RKO (cell line): ENCODE measurements around the gene DDX1.
"Not testable (repeated sequence)": the region's sequence is repeated elsewhere in the genome, so short reads cannot be mapped to it uniquely, and the experiment has no call there.

Source experiments
- DNase-seq: peaks from one replicate; pipeline ENCODE4 v3.0.0-alpha.2; 2016; ENCODE audit warnings: low spot score

DDX1 gene

DNA sequence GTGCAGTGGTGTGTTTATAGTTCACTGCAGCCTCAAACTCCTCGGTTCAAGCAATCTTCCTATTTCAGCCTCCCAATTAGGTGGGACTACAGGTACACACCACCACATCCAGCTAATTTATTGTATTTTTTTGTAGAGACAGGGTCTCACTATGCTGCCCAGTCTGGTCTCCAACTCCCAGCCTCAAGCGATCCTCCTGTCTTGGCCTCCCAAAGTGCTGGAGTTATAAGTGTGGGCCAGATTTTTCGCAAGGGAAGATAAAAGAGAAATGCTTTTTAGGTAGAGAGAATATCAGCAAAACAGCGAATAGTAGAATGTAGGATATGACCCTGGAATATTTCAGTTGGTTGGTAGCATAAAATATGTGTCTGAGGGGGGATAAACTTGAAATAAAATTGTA lies 4.3 kb downstream of the DDX1 start:
- DNase-seq: no peak

- no peak for DNase-seq
These were observed 4.7 kb downstream of the DDX1 start for GRCh38 chr2:15596350-15596749.

GRCh38 chr2:15596968-15597367 lies 5.3 kb downstream of the DDX1 start:
- no peak for DNase-seq

DNA sequence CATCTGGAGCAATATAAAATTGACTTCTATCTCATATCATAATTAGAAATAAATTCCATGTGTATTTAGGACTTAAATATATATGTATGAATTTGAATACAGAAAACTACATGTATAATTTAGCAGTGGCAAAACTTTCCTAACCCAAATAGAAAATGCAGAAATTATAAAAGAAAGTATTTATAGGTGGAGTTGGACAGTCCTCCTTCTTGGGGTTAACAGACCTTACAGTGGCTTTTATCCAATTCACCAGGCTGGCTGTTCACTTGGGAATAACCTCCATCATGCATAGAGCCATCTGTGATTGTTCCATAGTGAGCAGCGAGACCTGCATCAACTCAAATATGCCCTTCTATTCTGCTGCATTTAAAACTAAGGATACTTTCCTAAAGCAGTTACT lies 8.3 kb downstream of the DDX1 start:
- DNase-seq: no peak

GRCh38 chr2:15601681-15602080 lies 10.0 kb downstream of the DDX1 start:
- DNase-seq: no peak

DNA sequence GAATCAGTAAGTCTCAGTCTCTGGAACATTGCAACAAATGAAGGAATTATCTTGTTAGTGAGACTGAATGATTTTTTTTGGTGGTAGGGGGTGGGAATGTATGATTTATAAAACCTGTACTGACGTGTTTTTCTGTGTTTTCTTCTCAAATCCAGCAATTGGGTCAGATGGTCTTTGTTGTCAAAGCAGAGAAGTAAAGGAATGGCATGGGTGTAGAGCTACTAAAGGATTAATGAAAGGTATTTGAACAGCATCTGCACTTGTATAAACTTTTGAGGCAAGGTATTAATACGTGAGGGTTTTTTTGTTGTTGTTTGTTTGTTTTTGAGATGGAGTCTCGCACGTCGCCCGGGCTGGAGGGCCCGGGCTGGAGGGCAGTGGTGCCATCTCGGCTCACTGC lies 10.7 kb downstream of the DDX1 start:
- no peak for DNase-seq

DNA sequence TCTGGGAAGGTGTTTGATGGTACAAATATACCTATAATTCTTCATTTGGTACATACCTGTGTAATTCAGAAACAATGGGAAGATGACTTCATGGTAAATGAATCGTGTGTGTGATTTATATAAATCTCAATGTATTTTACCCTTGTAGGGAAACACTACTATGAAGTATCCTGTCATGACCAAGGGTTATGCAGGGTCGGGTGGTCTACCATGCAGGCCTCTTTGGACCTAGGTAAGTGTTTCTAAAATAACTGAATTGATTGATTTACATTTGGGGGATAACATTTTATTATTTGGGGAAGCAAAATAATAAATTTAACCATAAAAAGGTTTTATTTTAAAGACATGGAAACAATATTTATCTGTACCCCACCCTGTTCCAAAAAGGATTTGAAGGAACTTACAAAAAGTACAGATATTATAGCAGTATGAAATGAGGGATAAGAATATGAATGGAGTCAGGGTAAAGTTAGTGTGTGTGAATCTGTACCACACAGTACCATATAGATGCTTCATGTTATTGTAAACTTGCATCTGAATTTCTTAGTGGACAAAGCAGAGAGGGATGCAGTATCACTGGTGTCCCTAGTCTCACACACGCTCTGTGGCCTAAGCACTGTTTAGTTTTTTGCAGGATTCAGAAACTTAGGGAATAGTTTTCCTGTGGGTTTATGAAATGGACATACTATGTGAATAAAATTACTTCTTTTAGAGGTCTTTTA lies 11.5 kb downstream of the DDX1 start:
- no peak for DNase-seq

DNA sequence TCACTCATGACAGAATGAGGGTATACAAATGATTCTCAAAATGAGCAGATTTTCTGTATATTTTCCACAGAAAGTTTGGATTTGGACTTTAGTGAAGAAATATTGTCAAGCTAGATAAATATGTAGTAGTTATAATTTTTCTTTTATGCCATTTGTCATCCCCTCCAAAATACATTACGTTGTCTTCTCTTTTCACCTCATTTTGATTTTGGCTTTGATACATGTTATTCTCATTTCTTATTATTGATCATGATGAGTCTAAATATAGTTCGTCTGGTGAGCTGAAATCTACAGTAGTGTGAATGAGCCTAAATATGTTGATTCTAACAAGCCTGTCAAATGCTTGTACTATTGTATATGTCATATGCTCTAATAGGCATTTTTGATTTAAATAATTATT lies 12.3 kb downstream of the DDX1 start:
- DNase-seq: no peak

- DNase-seq: no peak
These were observed 14.1 kb downstream of the DDX1 start for GRCh38 chr2:15605721-15606120.

- no peak for DNase-seq
These were observed 15.1 kb downstream of the DDX1 start for GRCh38 chr2:15606481-15607441.

DNA sequence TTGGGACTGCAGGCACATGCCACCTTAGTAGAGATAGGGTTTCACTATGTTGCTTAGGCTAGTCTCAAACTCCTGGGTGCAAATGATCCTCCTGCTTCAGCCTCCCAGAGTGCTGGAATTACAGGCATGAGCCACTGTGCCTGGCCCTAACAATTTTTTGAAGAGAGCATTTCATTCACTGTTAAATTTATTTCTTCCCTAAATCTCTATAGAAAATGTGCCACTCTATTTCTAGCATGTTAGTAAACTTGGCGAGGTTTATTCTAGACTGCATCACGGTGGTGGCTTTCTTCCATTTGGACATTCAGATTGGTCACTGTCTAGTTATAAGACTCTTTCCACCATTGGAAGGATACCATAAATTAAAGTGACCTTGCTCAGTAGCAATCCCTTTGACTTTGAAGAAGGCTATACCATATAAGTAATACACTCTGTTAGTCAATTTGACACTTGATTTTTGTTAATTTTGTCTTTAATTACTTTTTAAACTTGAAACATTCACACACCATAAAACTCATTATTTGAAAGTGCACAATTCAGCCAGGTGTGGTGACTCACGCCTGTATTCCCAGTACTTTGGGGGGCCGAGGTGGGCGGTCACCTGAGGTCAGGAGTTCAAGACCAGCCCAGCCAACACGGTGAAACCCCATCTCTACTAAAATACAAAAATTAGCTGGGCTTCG lies 16.2 kb downstream of the DDX1 start:
- no peak for DNase-seq

GRCh38 chr2:15608392-15608761 lies 16.7 kb downstream of the DDX1 start:
- DNase-seq: no peak

DNA sequence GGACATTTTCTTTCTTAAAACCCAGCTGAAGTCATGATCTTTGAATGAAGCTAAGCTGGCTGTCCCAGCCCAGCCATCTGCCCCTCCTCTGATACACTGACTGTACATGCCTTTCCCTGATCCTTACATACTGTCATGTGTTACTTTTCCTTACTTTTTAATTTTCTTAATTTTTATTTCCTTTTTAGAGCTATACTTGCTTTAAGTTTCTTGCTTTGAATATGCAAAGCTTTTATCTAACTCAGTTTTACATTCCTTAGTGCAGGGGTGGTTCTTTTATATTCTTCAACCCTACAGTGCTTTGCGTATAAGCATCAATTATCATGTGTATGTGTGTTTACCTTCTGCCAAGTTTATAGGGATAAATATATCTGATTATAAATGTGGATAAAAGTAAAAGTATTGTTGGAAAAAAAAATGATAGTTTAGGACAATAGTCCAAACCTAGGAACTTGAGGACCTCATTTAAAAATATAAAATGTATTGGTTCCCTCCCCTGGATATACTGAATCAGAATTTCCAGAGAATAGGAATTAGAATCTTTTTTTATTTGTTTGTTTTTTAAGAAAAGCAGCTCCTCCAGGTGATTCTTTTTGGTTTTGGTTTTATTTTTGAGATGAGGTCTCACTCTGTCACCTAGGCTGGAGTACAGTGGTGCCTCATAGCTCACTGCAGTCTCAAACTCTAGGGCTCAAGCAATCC lies 17.8 kb downstream of the DDX1 start:
- DNase-seq: no peak

- DNase-seq: no peak
These were observed 18.8 kb downstream of the DDX1 start for GRCh38 chr2:15610430-15610952.

DNA sequence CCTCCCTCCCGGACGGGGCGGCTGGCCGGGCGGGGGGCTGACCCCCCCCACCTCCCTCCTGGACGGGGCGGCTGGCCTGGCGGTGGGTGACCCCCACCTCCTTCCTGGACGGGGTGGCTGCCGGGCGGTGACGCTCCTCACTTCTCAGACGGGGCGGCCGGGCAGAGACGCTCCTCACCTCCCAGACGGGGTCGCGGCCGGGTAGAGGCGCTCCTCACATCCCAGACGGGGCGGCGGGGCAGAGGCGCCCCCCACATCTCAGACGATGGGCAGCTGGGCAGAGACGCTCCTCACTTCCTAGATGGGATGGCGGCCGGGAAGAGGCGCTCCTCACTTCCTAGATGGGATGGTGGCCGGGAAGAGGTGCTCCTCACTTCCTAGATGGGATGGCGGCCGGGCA lies 20.4 kb downstream of the DDX1 start:
- DNase-seq: not testable (repeated sequence)

GRCh38 chr2:15613736-15614429 lies 22.2 kb downstream of the DDX1 start:
- DNase-seq: no peak

DNA sequence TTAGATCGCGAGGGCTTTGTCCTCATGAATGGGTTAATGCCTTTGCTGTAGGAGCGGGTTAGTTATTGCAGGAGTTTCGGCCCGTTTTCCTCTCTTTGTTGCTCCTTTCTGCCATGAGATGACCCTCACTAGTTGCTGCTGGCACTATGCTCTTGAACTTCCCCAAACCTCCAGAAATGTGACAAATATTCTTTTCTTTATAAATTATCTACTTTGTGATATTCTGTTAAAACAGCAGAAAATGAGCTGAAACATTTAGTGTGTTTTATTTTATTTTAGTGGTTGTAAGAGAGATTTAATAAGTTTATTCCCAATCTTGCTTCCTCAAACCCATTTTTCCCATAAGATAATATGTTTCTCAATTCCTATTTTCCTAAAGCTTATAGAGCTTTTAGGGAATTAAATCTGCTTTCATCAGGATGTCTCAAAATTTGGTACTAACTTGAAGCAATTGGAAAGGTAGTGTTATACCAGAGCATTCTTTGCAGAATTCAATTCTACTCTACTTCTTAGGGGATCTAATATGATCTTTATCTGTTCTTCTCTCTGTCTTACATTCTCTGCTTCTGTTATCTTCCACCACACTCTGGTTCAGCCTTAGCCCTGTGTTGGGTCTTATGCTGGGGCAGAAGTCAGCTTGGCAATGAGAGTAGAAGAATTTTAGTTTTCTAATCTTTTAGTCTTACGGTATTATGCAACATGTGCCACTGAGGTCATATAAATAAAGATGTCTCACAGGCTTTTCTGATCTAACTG lies 23.1 kb downstream of the DDX1 start:
- no peak for DNase-seq

GRCh38 chr2:15615301-15615920 lies 23.7 kb downstream of the DDX1 start:
- no peak for DNase-seq

DNA sequence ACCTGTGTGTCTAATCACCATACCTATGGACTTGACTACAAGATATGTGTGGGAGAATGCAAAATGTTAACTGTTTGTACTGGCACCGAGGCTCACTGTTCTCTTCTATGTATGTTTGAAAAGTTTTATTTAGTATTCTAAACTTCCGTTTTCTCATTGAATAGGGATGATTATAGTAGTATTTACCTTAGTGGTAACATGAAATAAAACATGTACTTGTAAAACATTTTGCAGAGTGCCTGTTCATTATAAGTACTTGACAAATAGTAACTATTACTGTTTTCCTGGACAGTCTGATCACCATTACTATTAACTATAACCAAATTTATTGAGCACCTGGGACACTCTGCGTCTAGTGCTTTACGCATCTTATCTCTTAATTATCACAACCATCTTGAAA lies 24.8 kb downstream of the DDX1 start:
- DNase-seq: no peak
